Measurements from ENCODE around the gene MKI67. TPM values are rescaled to one million over a fixed set of nuclear protein-coding genes. Genes with fewer than 3 reads are reported as not detected.

MKI67 gene
- total and polyA plus RNA-seq, 10 of the 15 experiments (the other 5 are each of a cell fraction or from before 2014, with no cell fraction given) = 22.3 to 183 (median 82.9) TPM

DNA sequence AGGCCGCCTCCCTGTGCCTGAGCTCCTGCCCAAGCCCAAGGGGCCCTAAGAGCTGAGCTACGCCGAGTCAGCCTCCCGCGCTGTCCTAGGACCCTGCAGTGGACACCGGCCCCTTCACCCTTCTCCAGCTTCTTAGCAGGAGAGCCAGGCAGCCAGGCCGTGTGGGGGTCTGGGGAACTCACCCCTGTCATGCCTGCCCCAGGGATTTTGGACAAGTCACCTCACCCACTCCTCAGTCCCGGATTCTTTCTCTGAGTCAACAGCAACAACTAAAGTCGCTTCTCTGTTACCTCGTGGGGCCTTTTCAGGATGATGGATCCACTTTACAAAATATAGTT lies 79.3 kb downstream of the MKI67 start:
- H3K27ac ChIP-seq (ENCODE audit: control insufficient read depth, insufficient read depth) = peak overlapping the region; percentile 54; the same call in 1 of the 2 replicates
- DNase-seq (ENCODE audit: low read depth, low spot score) (no peak), ATAC-seq (peak; percentile 1; the same call in 2 of the 3 replicates), FAIRE-seq (no peak)
- peak overlapping the region; percentile 70; the same call in 1 of the 2 replicates for H3K4me3 ChIP-seq
- ChIA-PET POLR2A (interaction anchor here (0.7 to 6.4 kb wide), 4 partner anchors 10 to 80 kb away, joined by 3 to 117 read pairs (median 4); no protein-coding TSS in a partner anchor), RAD21 (ENCODE audit: unreplicated experiment) (interaction anchor here (1.1 to 3.8 kb wide), 5 partner anchors 11 to 102 kb away, joined by 3 to 82 read pairs (median 11); no protein-coding TSS in a partner anchor), CTCF (interaction anchor here (1.1 to 5.9 kb wide), 6 partner anchors 11 to 97 kb away, joined by 3 to 52 read pairs (median 16); no protein-coding TSS in a partner anchor), SMC1A (ENCODE audit: uncharacterized antibody, unreplicated experiment) (interaction anchor here (0.6 to 8.7 kb wide), 7 partner anchors 11 to 273 kb away, joined by 3 to 116 read pairs (median 4); no protein-coding TSS in a partner anchor)
- in situ Hi-C loops (cut with MboI) (no loop called here), intact Hi-C loops (cut with micrococcal nuclease; ENCODE audit: unreplicated experiment) (loop anchor here (1.0 kb wide), 1 partner anchor 17 kb away; no protein-coding TSS in a partner anchor)
- peak overlapping the region; percentile 73 for H3K4me2 ChIP-seq (ENCODE audit: control insufficient read depth, insufficient read depth)
- H2AFZ ChIP-seq (ENCODE audit: control insufficient read depth, low read depth, low read length) = peak overlapping the region; percentile 84
- H3K36me3 ChIP-seq (ENCODE audit: control insufficient read depth in 2 of 2, insufficient read depth in 2 of 2, low read length in 1 of 2) = no peaks in the 10 kb centered on the region
- peaks cover 30% of the 10 kb centered on the region for H3K4me1 ChIP-seq (ENCODE audit: control insufficient read depth, insufficient read depth, low read length)
- H3K9me3 ChIP-seq (replicated peaks; ENCODE audit: control insufficient read depth, insufficient read depth, low read length) = no peaks in the 10 kb centered on the region
- peak overlapping the region; percentile 61 for H3K9ac ChIP-seq (ENCODE audit: control insufficient read depth, insufficient read depth, low read length)
- no peaks in the 10 kb centered on the region for H4K20me1 ChIP-seq (ENCODE audit: control insufficient read depth, insufficient read depth)
- H3K27me3 ChIP-seq (replicated peaks in 1 of 2; ENCODE audit: control insufficient read depth in 2 of 2, insufficient read depth in 2 of 2, low read length in 1 of 2) = no peaks in the 10 kb centered on the region
- BruUV-seq (replicated peaks) = no TSS peak
- WGBS (ENCODE audit: insufficient coverage, insufficient replicate concordance, low lambda C conversion rate, missing lambda C conversion rate) = 55% methylated on average over 10 of the region's 10 CpGs
- H3K79me2 ChIP-seq (ENCODE audit: control insufficient read depth, insufficient read depth, low read length) = peaks cover 7% of the 10 kb centered on the region
- TF ChIP-seq, protein P1, sequence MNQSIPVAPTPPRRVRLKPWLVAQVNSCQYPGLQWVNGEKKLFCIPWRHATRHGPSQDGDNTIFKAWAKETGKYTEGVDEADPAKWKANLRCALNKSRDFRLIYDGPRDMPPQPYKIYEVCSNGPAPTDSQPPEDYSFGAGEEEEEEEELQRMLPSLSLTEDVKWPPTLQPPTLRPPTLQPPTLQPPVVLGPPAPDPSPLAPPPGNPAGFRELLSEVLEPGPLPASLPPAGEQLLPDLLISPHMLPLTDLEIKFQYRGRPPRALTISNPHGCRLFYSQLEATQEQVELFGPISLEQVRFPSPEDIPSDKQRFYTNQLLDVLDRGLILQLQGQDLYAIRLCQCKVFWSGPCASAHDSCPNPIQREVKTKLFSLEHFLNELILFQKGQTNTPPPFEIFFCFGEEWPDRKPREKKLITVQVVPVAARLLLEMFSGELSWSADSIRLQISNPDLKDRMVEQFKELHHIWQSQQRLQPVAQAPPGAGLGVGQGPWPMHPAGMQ (IDR thresholded peaks at IDR 0.05; ENCODE audit: borderline replicate concordance) = no peak
- TF ChIP-seq BCL11A (IDR thresholded peaks at IDR 0.05; ENCODE audit: low read depth, low read length) (no peak), RCOR1 (conservative IDR thresholded peaks at IDR 0.05; ENCODE audit: low read depth, low read length) (no peak), NR2F1 (conservative IDR thresholded peaks at IDR 0.05) (no peak), YY1 (IDR thresholded peaks at IDR 0.05; ENCODE audit: low read depth, low read length) (no peak), TCF3 (IDR thresholded peaks at IDR 0.05; ENCODE audit: borderline replicate concordance, insufficient read depth, low read depth, low read length) (no peak), RELA (IDR thresholded peaks at IDR 0.05; ENCODE audit: borderline replicate concordance, partially characterized antibody) (no peak), PAX8 (IDR thresholded peaks at IDR 0.05) (no peak), EP300 (IDR thresholded peaks at IDR 0.05; ENCODE audit: borderline replicate concordance in 1 of 2, control insufficient read depth in 1 of 2, low read depth in 2 of 2, low read length in 2 of 2) (no peak)
- TF ChIP-seq, protein P2, sequence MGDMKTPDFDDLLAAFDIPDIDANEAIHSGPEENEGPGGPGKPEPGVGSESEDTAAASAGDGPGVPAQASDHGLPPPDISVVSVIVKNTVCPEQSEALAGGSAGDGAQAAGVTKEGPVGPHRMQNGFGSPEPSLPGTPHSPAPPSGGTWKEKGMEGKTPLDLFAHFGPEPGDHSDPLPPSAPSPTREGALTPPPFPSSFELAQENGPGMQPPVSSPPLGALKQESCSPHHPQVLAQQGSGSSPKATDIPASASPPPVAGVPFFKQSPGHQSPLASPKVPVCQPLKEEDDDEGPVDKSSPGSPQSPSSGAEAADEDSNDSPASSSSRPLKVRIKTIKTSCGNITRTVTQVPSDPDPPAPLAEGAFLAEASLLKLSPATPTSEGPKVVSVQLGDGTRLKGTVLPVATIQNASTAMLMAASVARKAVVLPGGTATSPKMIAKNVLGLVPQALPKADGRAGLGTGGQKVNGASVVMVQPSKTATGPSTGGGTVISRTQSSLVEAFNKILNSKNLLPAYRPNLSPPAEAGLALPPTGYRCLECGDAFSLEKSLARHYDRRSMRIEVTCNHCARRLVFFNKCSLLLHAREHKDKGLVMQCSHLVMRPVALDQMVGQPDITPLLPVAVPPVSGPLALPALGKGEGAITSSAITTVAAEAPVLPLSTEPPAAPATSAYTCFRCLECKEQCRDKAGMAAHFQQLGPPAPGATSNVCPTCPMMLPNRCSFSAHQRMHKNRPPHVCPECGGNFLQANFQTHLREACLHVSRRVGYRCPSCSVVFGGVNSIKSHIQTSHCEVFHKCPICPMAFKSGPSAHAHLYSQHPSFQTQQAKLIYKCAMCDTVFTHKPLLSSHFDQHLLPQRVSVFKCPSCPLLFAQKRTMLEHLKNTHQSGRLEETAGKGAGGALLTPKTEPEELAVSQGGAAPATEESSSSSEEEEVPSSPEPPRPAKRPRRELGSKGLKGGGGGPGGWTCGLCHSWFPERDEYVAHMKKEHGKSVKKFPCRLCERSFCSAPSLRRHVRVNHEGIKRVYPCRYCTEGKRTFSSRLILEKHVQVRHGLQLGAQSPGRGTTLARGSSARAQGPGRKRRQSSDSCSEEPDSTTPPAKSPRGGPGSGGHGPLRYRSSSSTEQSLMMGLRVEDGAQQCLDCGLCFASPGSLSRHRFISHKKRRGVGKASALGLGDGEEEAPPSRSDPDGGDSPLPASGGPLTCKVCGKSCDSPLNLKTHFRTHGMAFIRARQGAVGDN (IDR thresholded peaks at IDR 0.05) = no peak
- TF ChIP-seq, protein P3, sequence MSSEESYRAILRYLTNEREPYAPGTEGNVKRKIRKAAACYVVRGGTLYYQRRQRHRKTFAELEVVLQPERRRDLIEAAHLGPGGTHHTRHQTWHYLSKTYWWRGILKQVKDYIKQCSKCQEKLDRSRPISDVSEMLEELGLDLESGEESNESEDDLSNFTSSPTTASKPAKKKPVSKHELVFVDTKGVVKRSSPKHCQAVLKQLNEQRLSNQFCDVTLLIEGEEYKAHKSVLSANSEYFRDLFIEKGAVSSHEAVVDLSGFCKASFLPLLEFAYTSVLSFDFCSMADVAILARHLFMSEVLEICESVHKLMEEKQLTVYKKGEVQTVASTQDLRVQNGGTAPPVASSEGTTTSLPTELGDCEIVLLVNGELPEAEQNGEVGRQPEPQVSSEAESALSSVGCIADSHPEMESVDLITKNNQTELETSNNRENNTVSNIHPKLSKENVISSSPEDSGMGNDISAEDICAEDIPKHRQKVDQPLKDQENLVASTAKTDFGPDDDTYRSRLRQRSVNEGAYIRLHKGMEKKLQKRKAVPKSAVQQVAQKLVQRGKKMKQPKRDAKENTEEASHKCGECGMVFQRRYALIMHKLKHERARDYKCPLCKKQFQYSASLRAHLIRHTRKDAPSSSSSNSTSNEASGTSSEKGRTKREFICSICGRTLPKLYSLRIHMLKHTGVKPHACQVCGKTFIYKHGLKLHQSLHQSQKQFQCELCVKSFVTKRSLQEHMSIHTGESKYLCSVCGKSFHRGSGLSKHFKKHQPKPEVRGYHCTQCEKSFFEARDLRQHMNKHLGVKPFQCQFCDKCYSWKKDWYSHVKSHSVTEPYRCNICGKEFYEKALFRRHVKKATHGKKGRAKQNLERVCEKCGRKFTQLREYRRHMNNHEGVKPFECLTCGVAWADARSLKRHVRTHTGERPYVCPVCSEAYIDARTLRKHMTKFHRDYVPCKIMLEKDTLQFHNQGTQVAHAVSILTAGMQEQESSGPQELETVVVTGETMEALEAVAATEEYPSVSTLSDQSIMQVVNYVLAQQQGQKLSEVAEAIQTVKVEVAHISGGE (CRISPR knock-in tag; IDR thresholded peaks at IDR 0.05) = no peak
- TF ChIP-seq, protein P4, sequence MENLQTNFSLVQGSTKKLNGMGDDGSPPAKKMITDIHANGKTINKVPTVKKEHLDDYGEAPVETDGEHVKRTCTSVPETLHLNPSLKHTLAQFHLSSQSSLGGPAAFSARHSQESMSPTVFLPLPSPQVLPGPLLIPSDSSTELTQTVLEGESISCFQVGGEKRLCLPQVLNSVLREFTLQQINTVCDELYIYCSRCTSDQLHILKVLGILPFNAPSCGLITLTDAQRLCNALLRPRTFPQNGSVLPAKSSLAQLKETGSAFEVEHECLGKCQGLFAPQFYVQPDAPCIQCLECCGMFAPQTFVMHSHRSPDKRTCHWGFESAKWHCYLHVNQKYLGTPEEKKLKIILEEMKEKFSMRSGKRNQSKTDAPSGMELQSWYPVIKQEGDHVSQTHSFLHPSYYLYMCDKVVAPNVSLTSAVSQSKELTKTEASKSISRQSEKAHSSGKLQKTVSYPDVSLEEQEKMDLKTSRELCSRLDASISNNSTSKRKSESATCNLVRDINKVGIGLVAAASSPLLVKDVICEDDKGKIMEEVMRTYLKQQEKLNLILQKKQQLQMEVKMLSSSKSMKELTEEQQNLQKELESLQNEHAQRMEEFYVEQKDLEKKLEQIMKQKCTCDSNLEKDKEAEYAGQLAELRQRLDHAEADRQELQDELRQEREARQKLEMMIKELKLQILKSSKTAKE (IDR thresholded peaks at IDR 0.05; ENCODE audit: low read depth, poor library complexity, severe bottlenecking) = no peak
